GM19025 (cell line): ENCODE results near the gene JAML.

Experiments
- ATAC-seq: cut with Tn5 transposase; IDR thresholded peaks from one replicate; pipeline ENCODE4 v1.9.1; 2021; ENCODE audit warnings: mild to moderate bottlenecking, low read depth, moderate library complexity; ENCODE audit not compliant: unreplicated experiment

Gene JAML

DNA sequence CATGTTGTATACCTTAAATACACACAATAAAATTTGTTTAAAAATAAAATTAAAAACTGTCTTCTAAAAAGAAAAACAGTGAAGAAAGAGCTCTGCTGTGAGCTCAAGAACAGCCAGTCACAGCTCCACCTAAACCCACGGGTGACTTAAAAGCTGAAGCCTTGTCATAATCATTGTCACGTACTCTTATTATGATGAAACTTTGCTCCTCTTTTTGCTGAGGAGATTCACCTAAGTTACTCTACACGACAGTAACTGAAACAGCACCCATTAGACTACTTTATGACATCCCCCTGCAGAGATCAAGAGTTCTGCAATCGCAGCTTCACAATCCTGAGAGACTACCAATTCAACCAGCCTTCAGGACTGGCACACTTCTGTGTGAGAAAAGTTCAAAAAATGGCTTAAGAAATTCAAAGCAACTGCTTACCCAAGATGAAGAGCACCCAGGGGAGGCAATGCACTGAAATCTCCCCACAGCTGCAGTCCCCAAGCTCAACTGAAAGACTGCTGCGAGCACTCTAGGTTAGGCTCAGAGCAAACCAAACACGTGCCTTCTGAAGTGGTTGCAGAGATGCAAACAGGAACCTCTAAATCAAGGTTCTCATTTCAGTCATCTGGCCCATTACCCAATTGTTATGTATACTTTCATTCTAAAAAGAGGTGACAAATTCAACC is at the start of gene JAML:
Gene JAML (minus strand): TSS at position 501 of the 678 bp plus-strand sequence. CDS start 10,145 bp downstream, outside the sequence.
- peak; percentile 56 for ATAC-seq

DNA sequence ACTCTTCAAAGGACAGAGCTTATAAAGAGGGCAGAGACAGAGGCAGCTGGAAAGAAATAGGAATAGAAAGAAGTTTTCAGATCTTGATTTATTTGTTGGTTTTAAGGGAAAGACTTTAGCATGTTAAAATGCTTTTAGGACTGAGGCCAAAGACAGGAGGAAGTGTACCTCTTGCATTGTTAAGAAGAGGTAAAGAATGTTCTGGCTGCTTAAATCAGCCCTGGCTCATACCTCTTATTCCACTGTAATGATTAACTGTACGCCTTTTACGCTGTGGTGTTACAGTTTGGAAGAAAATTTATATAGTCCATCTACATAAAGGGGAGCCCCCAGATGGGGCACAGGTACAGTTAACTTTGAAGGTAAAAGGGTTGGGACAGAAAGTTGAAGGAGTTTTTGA is 49.4 kb upstream of the JAML start:
- no peak for ATAC-seq

DNA sequence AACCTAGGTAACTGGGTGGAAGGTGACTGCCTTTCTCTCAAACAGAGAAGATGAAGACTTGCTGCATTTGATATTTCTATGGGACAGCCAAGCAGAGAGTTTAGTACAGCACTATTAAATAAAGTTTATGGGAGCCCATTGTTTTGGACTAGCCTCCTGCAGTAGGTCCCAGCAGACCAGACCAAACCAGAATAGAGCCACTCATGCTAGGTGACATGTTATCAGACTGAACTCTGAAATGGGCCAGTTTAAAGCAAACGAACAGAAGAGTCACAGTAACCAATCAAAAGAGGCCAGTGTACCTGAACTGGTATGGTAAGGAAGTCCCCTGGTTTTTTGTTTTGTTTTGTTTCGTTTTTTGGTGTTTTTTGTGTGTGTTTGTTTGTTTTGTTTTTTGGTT is 47.2 kb upstream of the JAML start:
- ATAC-seq: no peak

- no peak for ATAC-seq
Observed at GRCh38 chr11:118267486-118267885, 42.7 kb upstream of the JAML start.

DNA sequence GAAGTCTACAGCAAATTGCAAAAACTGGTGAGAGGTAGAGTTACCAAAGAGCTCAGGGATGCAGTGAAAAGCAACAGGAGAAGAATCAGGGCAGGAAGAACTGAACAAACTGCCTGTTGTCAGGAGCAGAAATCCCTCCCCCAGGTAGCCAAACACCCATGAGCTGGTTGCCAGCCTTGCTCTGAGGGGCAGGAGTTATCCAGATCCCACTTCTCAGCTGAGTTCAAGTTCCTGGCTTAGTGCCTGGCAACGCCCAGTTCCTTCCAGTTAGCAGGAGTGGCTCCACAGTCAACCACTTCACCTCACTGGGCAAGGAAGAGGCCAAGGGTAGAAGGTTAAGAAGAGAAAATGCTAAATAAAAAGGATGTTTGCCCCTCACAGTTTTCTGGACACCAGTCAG is 41.1 kb upstream of the JAML start:
- ATAC-seq: no peak

DNA sequence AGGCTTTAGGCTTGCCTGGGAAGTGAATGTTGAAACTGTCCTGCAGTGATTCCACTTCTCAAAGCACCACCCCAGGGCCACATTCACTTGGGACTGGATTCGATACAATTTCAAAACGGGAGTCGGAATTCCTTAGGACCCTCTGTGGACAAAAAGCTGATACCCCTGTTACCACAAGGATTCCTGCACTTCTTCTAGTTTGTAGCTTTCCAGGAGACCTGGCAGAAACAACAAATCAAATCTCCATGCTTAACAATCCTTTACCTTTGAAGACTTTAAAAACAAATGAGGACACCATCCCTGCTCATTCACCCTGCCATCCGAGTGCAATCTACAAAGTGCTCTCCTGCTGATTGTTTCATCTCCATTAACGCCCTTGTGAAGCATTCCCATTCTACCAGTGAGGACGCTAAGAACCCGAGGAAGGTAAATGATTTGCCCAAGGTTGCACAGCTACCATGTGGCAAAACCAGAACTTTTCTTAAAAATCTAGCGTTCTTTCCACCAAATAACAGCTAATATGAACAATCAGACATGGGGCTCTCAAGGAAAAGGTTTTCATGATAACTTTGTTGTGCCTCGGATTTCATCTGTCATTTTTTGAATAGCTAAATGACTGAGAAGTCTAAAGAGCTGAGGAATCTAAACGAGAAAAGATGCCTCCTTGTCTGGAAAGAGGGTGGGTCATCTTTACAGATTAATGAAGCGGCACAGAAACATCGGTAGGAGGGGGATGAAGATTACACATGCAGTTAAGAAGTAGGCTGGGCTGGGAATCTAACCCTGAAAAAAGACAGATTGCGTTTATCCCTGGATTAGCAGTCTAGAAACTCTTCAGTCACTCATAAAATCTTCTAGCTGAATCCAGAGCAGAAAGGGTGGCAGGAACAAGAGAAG is 40.0 kb upstream of the JAML start:
- ATAC-seq: no peak

DNA sequence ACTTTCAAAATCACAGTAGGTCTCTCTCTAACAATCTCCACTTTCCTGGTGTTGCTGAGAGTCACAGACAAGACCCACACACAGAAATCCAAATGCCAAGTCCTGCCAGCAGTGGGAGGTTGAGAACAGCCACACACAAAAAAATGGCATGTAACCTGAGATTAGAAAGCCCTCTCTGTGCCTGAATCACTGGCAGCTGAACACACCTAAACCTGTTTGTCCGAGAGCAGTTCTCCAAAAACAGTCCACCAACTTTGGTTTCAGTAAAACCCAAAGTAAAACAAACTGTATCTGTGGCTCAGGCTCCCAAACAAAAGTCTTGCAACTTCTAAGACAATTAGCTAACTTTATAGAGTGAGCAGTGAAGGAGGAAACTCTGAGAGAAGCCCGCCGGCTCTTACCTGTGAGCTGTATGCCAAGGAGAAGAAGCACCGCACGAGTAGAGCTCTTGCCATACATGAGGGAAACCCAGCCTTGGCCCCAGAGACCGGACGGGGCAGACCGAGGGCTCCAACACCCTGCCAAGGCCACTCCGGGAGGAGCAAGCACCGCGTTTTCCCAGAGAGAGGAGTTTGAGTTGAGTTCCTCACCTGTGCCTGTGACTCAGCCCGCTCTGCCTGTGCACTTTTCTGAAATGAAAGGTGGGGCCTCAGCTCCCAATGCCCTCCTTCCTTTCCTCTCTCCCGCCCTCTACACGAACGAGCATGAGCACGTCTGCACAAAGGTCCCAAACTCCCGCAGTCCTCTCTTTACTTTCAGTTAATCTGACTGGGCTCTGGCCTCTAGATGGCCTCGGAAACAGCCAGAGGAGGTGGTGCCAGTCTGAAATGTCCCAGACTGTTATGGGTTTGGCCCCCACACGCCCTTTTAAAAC is 39.1 kb upstream of the JAML start, which contains the start of gene MPZL2:
Gene MPZL2 (minus strand): TSS at position 603 of the 874 bp plus-strand sequence. CDS start 144 bp downstream, at position 459.
- no peak for ATAC-seq

- ATAC-seq: no peak
Observed at GRCh38 chr11:118263112-118263511, 38.3 kb upstream of the JAML start.

DNA sequence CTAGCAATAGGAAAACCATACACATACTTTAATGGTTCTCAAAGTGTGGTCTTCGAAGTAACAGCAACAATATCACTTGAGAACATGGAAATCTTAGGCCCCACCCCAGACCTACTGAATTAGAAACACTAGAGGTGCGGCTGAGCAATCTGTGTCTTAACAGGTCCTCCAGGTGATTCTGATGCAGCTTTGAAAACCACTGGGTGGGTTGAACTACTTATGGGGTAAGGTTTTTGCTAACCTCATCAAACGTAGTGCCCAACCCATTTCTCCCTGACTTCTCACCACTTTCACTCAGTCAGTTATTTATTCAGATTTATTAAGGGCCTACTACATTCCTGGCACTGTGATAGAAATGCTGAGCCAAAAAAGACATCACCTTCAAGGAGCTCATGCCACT is 35.5 kb upstream of the JAML start:
- ATAC-seq: no peak

DNA sequence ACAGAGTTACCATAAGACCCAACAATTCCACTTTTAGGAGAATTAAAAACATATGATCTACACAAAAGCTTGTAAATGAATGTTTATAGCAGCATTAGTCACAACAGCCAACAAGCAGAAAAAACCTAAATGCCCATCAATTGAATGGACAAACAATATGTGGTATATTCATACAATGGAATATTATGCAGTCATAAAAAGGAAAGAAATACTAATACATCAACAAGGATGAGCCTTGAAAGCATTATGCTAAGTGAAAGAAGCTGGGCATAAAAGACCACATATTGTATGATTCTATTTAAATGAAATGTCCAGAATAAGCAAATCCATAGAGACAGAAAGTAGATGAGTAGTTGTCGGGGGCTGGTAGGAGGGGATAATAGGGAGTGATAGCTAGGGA is 34.3 kb upstream of the JAML start:
- ATAC-seq: no peak

DNA sequence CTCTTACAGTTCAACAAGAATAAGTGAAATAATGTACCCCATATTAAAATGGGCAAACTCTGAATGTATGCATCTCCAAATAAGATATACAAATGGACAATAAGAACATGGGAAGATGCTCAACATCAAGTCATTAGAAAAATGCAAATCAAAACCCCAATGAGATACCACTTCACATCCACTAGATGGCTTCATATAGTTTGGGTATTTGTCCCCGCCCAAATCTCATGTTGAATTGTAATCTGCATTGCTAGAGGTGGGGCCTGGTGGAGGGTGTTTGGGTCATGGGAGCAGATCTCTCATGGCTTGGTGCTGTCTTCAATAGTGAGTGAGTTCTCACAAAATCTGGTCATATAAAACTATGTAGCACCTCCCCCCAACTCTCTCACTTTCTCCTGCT is 33.6 kb upstream of the JAML start:
- ATAC-seq: no peak

DNA sequence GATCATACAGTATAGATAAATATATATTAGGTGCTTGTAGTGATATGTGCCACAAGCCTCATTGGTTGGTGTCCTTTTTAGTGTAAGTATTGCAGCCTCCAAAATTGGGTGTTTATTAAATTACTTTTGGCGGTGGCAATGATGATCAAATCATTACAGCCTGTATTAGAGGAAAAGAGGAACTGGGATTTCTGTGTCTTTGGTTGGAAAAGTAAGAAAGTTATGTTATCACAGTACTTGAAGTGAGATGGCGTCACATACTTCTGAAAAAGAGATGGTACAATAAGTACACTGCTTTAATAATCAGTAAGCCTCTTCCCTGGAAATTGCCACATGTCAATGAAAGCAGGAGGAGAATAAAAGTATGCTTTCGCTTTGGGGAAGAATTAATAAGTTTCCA is 27.9 kb upstream of the JAML start:
- no peak for ATAC-seq

- no peak for ATAC-seq
Observed at GRCh38 chr11:118251858-118252652, 27.2 kb upstream of the JAML start, which contains the start of gene MPZL3. TSS of gene MPZL3 (minus strand) at chr11:118252365. CDS start at chr11:118252294, 71 bp downstream.

DNA sequence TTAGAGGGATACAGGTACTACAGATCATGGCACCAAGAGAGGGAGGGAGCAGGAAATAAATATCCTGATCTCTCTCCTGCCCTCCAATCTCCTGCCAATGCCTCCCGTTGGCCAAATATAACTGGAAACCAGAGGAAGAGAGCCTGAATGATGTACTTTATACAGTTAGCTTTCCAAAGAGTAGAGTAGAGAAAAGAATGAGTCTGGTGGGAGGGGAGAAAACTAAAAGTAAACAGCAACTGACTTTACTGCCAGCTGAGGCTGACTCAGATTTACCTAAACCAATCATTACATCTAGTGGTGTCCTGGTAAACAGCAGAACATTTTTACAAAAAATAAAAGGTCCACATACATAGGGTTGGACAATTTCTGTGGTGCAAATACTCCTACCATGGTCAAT is 22.2 kb upstream of the JAML start:
- no peak for ATAC-seq

DNA sequence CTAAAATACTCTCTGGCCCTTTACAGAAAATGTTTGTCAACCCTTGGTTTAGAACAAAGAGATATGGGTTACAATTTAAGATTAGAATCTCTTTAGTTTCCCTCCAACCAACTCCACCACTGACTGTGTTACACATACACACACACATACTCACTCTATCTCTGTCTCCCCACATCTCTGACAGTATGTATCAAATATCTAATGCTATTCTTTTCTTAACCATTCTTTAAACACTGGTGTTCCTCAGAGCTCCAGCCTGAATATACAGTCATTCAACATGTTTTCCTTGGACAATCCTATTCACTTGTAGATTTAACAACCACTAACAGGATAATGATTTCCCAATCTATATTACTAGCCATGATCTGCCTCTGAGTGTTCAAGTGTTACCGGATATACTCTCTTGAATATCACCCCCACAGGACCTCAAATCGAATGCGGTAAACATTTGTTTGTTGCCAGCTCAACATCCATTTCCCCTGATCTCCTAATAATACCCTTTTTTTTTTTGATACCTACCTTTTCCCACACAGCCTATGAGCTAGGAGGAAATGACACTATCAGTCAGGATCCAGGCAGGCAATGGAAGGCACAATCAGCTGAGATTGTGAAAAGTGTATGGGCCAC is 21.2 kb upstream of the JAML start:
- no peak for ATAC-seq

DNA sequence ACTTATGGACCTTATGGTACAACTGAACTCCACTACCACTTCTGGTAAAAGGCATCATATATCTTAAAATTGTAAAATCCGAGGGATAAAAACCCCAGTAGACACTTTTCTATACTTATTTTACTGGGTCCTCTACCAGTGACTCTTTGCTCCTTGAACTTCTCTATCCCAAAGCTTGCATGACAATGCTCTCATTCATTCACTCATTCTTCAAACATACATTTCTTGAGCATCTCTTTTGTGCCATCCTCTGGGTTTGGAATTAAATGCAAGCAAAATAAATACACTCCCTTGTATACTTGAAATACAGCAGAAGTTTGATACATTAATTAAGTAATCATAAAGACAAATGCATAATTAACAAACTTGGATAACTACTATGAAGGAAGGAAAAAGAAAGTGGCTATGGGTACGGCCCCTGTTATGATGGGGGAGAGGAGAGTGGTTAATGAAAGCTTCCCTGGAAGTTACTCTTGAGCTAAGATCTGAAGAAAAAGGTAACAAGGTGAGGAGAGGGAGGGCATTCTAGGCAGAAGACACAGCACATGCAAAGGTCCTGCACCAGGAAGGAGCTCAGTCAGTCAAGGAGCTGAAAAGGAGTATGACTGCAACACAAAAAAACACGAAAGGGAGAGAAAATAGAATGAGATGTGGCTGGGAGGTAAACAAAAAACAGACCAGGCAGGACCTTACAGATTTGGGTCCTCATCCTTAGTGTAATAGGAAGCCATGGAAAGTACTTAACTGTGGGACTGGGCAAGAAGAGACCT is 19.4 kb upstream of the JAML start:
- ATAC-seq: no peak

DNA sequence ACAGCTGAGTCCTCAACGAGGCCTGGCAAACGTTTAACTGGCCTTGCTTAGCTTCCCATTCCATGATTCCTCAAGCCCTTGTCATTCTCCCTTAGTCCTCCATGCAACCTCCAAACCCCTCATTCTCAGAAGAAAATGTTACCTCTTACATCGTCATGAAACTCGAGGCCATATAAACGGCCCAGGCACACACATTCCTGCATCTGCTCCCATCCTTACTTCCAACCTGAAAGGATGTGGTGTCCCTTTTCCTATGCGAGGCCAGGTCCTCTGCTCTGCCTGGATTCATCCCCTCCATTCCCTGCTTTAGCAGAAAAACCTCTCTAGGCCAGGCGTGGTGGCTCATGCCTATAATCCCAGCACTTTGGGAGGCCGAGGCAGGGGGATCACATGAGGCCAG is 18.4 kb upstream of the JAML start:
- no peak for ATAC-seq

- ATAC-seq: no peak
Observed at GRCh38 chr11:118241764-118242098, 16.9 kb upstream of the JAML start.
